Ishikawa (cell line): ENCODE results near the gene KATNB1.
A peak's percentile ranks its signal among the peaks of the same experiment; 100 is the strongest.

ENCODE experiments used
- CEBPB ChIP-seq: IDR thresholded peaks from 2 replicates; pipeline ENCODE4 v1.6.1; 2012
- CREB1 ChIP-seq: IDR thresholded peaks from 2 replicates; pipeline ENCODE4 v1.6.1; 2012; ENCODE audit warnings: low read depth
- EGR1 ChIP-seq: IDR thresholded peaks from 2 replicates; pipeline ENCODE4 v1.6.1; 2012
- EP300 ChIP-seq: IDR thresholded peaks from 2 replicates; pipeline ENCODE4 v1.6.1; 2012; ENCODE audit warnings: borderline replicate concordance
- FOXM1 ChIP-seq: IDR thresholded peaks from 2 replicates; pipeline ENCODE4 v1.6.1; 2012; ENCODE audit warnings: low read depth, borderline replicate concordance
- MAX ChIP-seq: IDR thresholded peaks from 2 replicates; pipeline ENCODE4 v1.6.1; 2012
- NFIC ChIP-seq: IDR thresholded peaks from 2 replicates; pipeline ENCODE4 v1.6.1; 2012
- RAD21 ChIP-seq: IDR thresholded peaks from 2 replicates; pipeline ENCODE4 v1.6.1; 2012; ENCODE audit warnings: low read depth
- REST ChIP-seq: IDR thresholded peaks from 2 replicates; pipeline ENCODE4 v1.6.1; 2012; ENCODE audit warnings: low read depth, mild to moderate bottlenecking
- TAF1 ChIP-seq: IDR thresholded peaks from 2 replicates; pipeline ENCODE4 v1.6.1; 2012; ENCODE audit warnings: low read depth, mild to moderate bottlenecking
- TCF12 ChIP-seq: IDR thresholded peaks from 2 replicates; pipeline ENCODE4 v1.6.1; 2012; ENCODE audit warnings: low read depth
- TEAD4 ChIP-seq: IDR thresholded peaks from 2 replicates; pipeline ENCODE4 v1.6.1; 2012
- USF1 ChIP-seq: IDR thresholded peaks from 2 replicates; pipeline ENCODE4 v1.6.1; 2012
- YY1 ChIP-seq: IDR thresholded peaks from 2 replicates; pipeline ENCODE4 v1.6.1; 2012; ENCODE audit warnings: low read depth
- ZBTB7A ChIP-seq: IDR thresholded peaks from 2 replicates; pipeline ENCODE4 v1.6.1; 2012; ENCODE audit warnings: low read depth

Gene KATNB1

GRCh38 chr16:57771141-57771785 lies 35.7 kb downstream of the KATNB1 start:
- TF ChIP-seq TEAD4 (no peak), YY1 (no peak), TCF12 (no peak), RAD21 (no peak), REST (no peak), EGR1 (no peak), ZBTB7A (no peak), USF1 (no peak), TAF1 (no peak), CREB1 (no peak), NFIC (no peak), FOXM1 (no peak), MAX (no peak), CEBPB (no peak), EP300 (no peak)

DNA sequence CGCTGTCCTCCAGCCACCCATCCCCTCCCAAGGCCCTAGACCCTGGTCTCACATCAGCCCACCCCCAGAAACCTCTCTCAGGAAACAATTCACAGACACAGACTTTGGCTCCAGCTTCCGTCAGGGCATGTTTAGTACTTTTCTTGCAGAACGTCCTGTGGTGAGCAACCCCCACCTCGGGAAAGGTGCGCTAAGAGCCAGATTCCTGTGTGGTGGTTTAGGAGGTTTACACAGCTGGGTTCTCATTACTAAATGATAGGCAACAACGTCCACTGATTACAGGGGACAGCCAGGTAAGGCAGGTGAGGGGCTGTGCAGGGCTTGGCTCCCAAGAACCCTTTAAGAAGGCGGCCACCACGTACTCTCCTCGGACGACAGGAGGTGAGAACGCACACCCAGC lies 37.4 kb downstream of the KATNB1 start:
- TF ChIP-seq YY1 (no peak), EP300 (no peak), CREB1 (no peak), EGR1 (no peak)

- TF ChIP-seq RAD21 = no peak
Measured at GRCh38 chr16:57773655-57774295, 38.2 kb downstream of the KATNB1 start.

- no peak for TF ChIP-seq CEBPB
- TF ChIP-seq REST = no peak
- no peak for TF ChIP-seq NFIC
- no peak for TF ChIP-seq RAD21
- TF ChIP-seq FOXM1 = no peak
- no peak for TF ChIP-seq TCF12
- no peak for TF ChIP-seq ZBTB7A
- no peak for TF ChIP-seq TAF1
- no peak for TF ChIP-seq EP300
- no peak for TF ChIP-seq CREB1
- no peak for TF ChIP-seq USF1
- no peak for TF ChIP-seq EGR1
- TF ChIP-seq MAX = no peak
- no peak for TF ChIP-seq TEAD4
- no peak for TF ChIP-seq YY1
Measured at GRCh38 chr16:57774705-57775285, 39.2 kb downstream of the KATNB1 start.

DNA sequence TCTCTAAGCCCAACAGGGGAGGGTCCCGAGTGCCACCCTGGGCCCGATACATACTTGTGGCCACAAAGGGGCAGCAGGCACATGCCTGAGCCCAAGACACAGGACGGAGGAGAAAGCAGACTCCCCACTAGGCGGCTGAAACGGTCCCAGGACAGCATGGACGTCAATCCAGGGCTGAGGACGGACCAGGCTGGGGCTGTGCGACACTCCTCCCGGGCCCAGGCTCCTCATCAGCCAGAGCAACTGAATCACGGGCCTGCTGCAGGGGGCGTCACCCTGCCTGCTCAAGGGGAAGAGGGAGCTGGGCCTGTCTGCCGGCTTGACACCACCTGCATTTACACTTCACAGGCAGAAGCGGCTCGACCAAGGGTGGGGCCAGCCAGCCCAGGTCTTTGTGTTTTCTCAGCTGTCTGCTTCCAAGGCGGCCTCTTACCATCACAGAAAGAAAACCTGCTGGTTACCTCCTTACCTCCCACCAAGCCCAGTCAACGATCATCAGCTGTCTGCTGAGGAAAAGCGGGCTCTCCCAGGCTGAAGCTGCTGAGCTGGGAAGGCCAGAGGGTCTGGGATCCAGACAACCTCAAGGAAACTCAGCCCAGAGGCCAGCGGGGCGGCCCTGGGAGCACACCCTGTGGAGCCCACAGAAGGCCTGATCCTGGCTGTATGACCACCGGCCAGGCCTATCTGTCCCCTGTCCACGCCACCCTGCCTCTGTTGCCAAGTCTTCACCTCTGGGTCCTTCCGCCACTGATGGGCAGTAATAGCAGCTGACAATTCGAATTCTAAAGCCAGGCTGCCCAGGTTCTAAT lies 40.3 kb downstream of the KATNB1 start:
- TF ChIP-seq RAD21 = peak; percentile 46
- TF ChIP-seq REST = no peak
- TF ChIP-seq TAF1 = no peak
- no peak for TF ChIP-seq USF1
- TF ChIP-seq CREB1 = no peak
